PC-3 (cell line): ENCODE results near the gene CAPN5.

Experiments
- CTCF ChIP-seq: fragments of 300-600 bp; sonication (generic); conservative IDR thresholded peaks from 2 replicates; pipeline ENCODE4 v1.5.1; 2017; ENCODE audit warnings: antibody characterized with exemption, low read depth, mild to moderate bottlenecking, low read length
- EZH2 ChIP-seq: fragments of 300-600 bp; sonication (generic); IDR thresholded peaks from one replicate; pipeline ENCODE4 v1.6.1; 2017; ENCODE audit warnings: antibody characterized with exemption, mild to moderate bottlenecking, low read length; ENCODE audit not compliant: unreplicated experiment

- TF ChIP-seq EZH2 (no peak), CTCF (no peak)
These were observed 31.7 kb upstream of the CAPN5 start for GRCh38 chr11:77035039-77035438.
